ENCODE results near the gene TDRD7.

GRCh38 chr9:97462159-97462558 lies 50.3 kb downstream of the TDRD7 start:
- no peak for TF ChIP-seq TAF1 (IDR thresholded peaks at IDR 0.05; ENCODE audit: borderline replicate concordance, insufficient read depth, low read length)
- TF ChIP-seq REST (IDR thresholded peaks at IDR 0.05; ENCODE audit: insufficient read depth in 1 of 2, low read depth in 2 of 2, low read length in 2 of 2): no peak
- no peak for TF ChIP-seq SIN3A (IDR thresholded peaks at IDR 0.05; ENCODE audit: borderline replicate concordance, insufficient read depth, low read length)
- no peak for TF ChIP-seq POLR2AphosphoS5 (IDR thresholded peaks at IDR 0.05; ENCODE audit: low read depth, low read length)
